Measurements from ENCODE around the gene VPS39. TPM values are rescaled to one million over a fixed set of nuclear protein-coding genes. Genes with fewer than 3 reads are reported as not detected.

Gene VPS39
- total RNA-seq, 1 donor from 2014 or later: 81.7 TPM

- H3K36me3 Mint-ChIP-seq (ENCODE audit: unreplicated experiment): peaks cover 66% of the 10 kb centered on the region
These were observed 36.3 kb downstream of the VPS39 start for GRCh38 chr15:42171795-42172194.

GRCh38 chr15:42171122-42171521 lies 37.0 kb downstream of the VPS39 start:
- no peaks in the 10 kb centered on the region for H3K9me3 Mint-ChIP-seq (ENCODE audit: unreplicated experiment)
- H3K27ac Mint-ChIP-seq (ENCODE audit: unreplicated experiment): no peak overlapping the region
- H3K36me3 Mint-ChIP-seq (ENCODE audit: unreplicated experiment): peaks cover 72% of the 10 kb centered on the region
- no peak for TF ChIP-seq CTCF (IDR thresholded peaks at IDR 0.05)
- DNase-seq (ENCODE audit: extremely low spot score, unreplicated experiment): no peak
- no peaks in the 10 kb centered on the region for H3K27me3 Mint-ChIP-seq (ENCODE audit: unreplicated experiment)
- H3K4me3 Mint-ChIP-seq (ENCODE audit: unreplicated experiment): no peak overlapping the region
- no peaks in the 10 kb centered on the region for H3K4me1 Mint-ChIP-seq (ENCODE audit: unreplicated experiment)

More at GRCh38 chr15:42171795-42172194, 36.3 kb downstream of the VPS39 start:
- no peak for TF ChIP-seq CTCF (IDR thresholded peaks at IDR 0.05)
- no peaks in the 10 kb centered on the region for H3K4me1 Mint-ChIP-seq (ENCODE audit: unreplicated experiment)
- no peaks in the 10 kb centered on the region for H3K27me3 Mint-ChIP-seq (ENCODE audit: unreplicated experiment)
- DNase-seq (ENCODE audit: extremely low spot score, unreplicated experiment): no peak
- no peak overlapping the region for H3K4me3 Mint-ChIP-seq (ENCODE audit: unreplicated experiment)
- no peaks in the 10 kb centered on the region for H3K9me3 Mint-ChIP-seq (ENCODE audit: unreplicated experiment)
- no peak overlapping the region for H3K27ac Mint-ChIP-seq (ENCODE audit: unreplicated experiment)

- Mint-ChIP-seq H3K4me1 (ENCODE audit: unreplicated experiment) (no peaks in the 10 kb centered on the region), H3K4me3 (ENCODE audit: unreplicated experiment) (no peak overlapping the region), H3K9me3 (ENCODE audit: unreplicated experiment) (no peaks in the 10 kb centered on the region), H3K27ac (ENCODE audit: unreplicated experiment) (no peak overlapping the region), H3K36me3 (ENCODE audit: unreplicated experiment) (peaks cover 75% of the 10 kb centered on the region), H3K27me3 (ENCODE audit: unreplicated experiment) (no peaks in the 10 kb centered on the region)
- TF ChIP-seq CTCF (IDR thresholded peaks at IDR 0.05): no peak
- peak; percentile 75 for DNase-seq (ENCODE audit: extremely low spot score, unreplicated experiment)
These were observed 41.7 kb downstream of the VPS39 start for GRCh38 chr15:42166225-42166940.

- no peaks in the 10 kb centered on the region for H3K4me1 Mint-ChIP-seq (ENCODE audit: unreplicated experiment)
- no peaks in the 10 kb centered on the region for H3K9me3 Mint-ChIP-seq (ENCODE audit: unreplicated experiment)
- H3K36me3 Mint-ChIP-seq (ENCODE audit: unreplicated experiment): peaks cover 73% of the 10 kb centered on the region
- no peak overlapping the region for H3K4me3 Mint-ChIP-seq (ENCODE audit: unreplicated experiment)
- no peak for DNase-seq (ENCODE audit: extremely low spot score, unreplicated experiment)
- H3K27ac Mint-ChIP-seq (ENCODE audit: unreplicated experiment): no peak overlapping the region
- TF ChIP-seq CTCF (IDR thresholded peaks at IDR 0.05): no peak
- no peaks in the 10 kb centered on the region for H3K27me3 Mint-ChIP-seq (ENCODE audit: unreplicated experiment)
These were observed 43.0 kb downstream of the VPS39 start for GRCh38 chr15:42165106-42165505.

- Mint-ChIP-seq H3K36me3 (ENCODE audit: unreplicated experiment) (peaks cover 67% of the 10 kb centered on the region), H3K27me3 (ENCODE audit: unreplicated experiment) (no peaks in the 10 kb centered on the region), H3K9me3 (ENCODE audit: unreplicated experiment) (no peaks in the 10 kb centered on the region), H3K4me3 (ENCODE audit: unreplicated experiment) (no peak overlapping the region), H3K4me1 (ENCODE audit: unreplicated experiment) (no peaks in the 10 kb centered on the region), H3K27ac (ENCODE audit: unreplicated experiment) (no peak overlapping the region)
- no peak for TF ChIP-seq CTCF (IDR thresholded peaks at IDR 0.05)
- no peak for DNase-seq (ENCODE audit: extremely low spot score, unreplicated experiment)
These were observed 44.1 kb downstream of the VPS39 start for GRCh38 chr15:42163947-42164550.

Measured in osteocyte (in vitro differentiated cells).